ENCODE data around the gene FAXDC2. TPM values are rescaled to one million over a fixed set of nuclear protein-coding genes. Genes with fewer than 3 reads are reported as not detected.

Gene FAXDC2
- total and polyA plus RNA-seq, 2 donors from 2014 or later, result 14.1 to 18.3 TPM

GRCh38 chr5:154861946-154862345, 11.5 kb upstream of the FAXDC2 start:
- H3K36me3 ChIP-seq (ENCODE audit: control insufficient read depth in 2 of 3, insufficient read depth in 3 of 3, low read length in 3 of 3), result peaks cover 0 to 20% (median 11%) of the 10 kb centered on the region in 3 donors
- no peak overlapping the region for H3K4me3 ChIP-seq (ENCODE audit: low read length in 3 of 3)
- no peaks in the 10 kb centered on the region for H3K27me3 ChIP-seq (ENCODE audit: control insufficient read depth, insufficient read depth, low read length)
- FAIRE-seq (no peak), DNase-seq (no peak)
- H3K9ac ChIP-seq (ENCODE audit: low read length in 3 of 3), result no peak overlapping the region
- intact Hi-C loops (cut with DNase I), result no loop called here
- TF ChIP-seq, protein P1, sequence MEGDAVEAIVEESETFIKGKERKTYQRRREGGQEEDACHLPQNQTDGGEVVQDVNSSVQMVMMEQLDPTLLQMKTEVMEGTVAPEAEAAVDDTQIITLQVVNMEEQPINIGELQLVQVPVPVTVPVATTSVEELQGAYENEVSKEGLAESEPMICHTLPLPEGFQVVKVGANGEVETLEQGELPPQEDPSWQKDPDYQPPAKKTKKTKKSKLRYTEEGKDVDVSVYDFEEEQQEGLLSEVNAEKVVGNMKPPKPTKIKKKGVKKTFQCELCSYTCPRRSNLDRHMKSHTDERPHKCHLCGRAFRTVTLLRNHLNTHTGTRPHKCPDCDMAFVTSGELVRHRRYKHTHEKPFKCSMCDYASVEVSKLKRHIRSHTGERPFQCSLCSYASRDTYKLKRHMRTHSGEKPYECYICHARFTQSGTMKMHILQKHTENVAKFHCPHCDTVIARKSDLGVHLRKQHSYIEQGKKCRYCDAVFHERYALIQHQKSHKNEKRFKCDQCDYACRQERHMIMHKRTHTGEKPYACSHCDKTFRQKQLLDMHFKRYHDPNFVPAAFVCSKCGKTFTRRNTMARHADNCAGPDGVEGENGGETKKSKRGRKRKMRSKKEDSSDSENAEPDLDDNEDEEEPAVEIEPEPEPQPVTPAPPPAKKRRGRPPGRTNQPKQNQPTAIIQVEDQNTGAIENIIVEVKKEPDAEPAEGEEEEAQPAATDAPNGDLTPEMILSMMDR (IDR thresholded peaks at IDR 0.05; ENCODE audit: borderline replicate concordance, extremely low read depth, insufficient read depth), result no peak
- peaks cover 0 to 13% (median 2%) of the 10 kb centered on the region in 3 donors for H3K4me1 ChIP-seq (ENCODE audit: control insufficient read depth in 2 of 3, insufficient read depth in 2 of 3, low read depth in 1 of 3, low read length in 3 of 3)
- no peak overlapping the region for H3K27ac ChIP-seq (ENCODE audit: low read depth in 2 of 2, low read length in 2 of 2)
- H3K9me3 ChIP-seq (ENCODE audit: control insufficient read depth in 2 of 3, insufficient read depth in 1 of 3, low read length in 3 of 3), result no peaks in the 10 kb centered on the region

DNA sequence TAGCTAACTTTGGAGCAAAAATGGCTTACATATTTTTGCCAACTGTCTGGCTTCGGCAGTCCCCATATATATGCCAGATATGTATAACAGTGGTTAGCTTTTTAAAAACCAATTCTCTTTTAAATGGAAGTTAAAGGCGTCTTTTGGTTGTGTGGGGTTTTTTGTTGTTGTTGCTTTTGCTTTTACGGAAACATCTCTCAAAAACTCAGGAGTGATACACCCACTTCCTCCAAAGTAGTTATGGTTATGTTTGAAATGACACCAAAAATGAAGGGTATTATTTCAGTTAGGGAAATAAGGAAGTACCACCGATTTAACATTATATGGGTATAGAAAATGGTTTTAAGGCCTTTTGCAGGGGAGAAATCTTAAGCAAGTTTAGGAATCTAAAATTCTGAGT, 10.4 kb upstream of the FAXDC2 start:
- H3K9me3 ChIP-seq (ENCODE audit: control insufficient read depth in 2 of 3, insufficient read depth in 1 of 3, low read length in 3 of 3), result no peaks in the 10 kb centered on the region
- intact Hi-C loops (cut with DNase I), result no loop called here
- H3K9ac ChIP-seq (ENCODE audit: low read length in 3 of 3), result no peak overlapping the region
- peak overlapping the region in 1 of 3 donors; percentile 91 for H3K4me3 ChIP-seq (ENCODE audit: low read length in 3 of 3)
- TF ChIP-seq, protein P1 (IDR thresholded peaks at IDR 0.05; ENCODE audit: borderline replicate concordance, extremely low read depth, insufficient read depth), result no peak
- no peak overlapping the region for H3K27ac ChIP-seq (ENCODE audit: low read depth in 2 of 2, low read length in 2 of 2)
- FAIRE-seq (no peak), DNase-seq (no peak)
- H3K36me3 ChIP-seq (ENCODE audit: control insufficient read depth in 2 of 3, insufficient read depth in 3 of 3, low read length in 3 of 3), result peaks cover 0 to 13% (median 7%) of the 10 kb centered on the region in 3 donors
- no peaks in the 10 kb centered on the region for H3K27me3 ChIP-seq (ENCODE audit: control insufficient read depth, insufficient read depth, low read length)
- H3K4me1 ChIP-seq (ENCODE audit: control insufficient read depth in 2 of 3, insufficient read depth in 2 of 3, low read depth in 1 of 3, low read length in 3 of 3), result peaks cover 0 to 15% (median 2%) of the 10 kb centered on the region in 3 donors

DNA sequence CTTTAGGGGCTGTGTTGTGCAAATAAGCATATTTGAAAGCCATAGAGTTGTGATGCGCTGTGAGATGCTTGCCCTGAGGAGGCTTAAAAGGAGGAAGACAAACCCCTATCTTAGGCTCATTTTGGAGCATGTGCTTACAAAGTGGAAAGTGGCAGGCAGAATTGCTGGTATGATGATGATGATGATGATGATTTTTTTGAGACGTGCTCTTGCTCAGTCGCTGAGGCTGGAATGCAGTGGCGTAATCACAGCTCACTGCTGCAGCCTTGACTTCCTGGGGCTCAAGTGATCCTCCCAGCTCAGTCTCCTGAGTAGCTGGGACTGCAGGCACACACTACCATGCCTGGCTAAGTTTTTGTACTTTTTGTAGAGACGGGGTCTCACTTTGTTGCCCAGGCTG, 9.7 kb upstream of the FAXDC2 start:
- peaks cover 0 to 7% (median 2%) of the 10 kb centered on the region in 3 donors for H3K36me3 ChIP-seq (ENCODE audit: control insufficient read depth in 2 of 3, insufficient read depth in 3 of 3, low read length in 3 of 3)
- intact Hi-C loops (cut with DNase I), result no loop called here
- H3K27ac ChIP-seq (ENCODE audit: low read depth in 2 of 2, low read length in 2 of 2), result no peak overlapping the region
- H3K4me3 ChIP-seq (ENCODE audit: low read length in 3 of 3), result peak overlapping the region; percentile 28 to 92 (median 91)
- H3K4me1 ChIP-seq (ENCODE audit: control insufficient read depth in 2 of 3, insufficient read depth in 2 of 3, low read depth in 1 of 3, low read length in 3 of 3), result peaks cover 0 to 15% (median 2%) of the 10 kb centered on the region in 3 donors
- H3K9me3 ChIP-seq (ENCODE audit: control insufficient read depth in 2 of 3, insufficient read depth in 1 of 3, low read length in 3 of 3), result no peaks in the 10 kb centered on the region
- TF ChIP-seq, protein P1 (IDR thresholded peaks at IDR 0.05; ENCODE audit: borderline replicate concordance, extremely low read depth, insufficient read depth), result no peak
- DNase-seq (peak in 3 of 5 donors; percentile 13 to 73 (median 16)), FAIRE-seq (no peak)
- H3K27me3 ChIP-seq (ENCODE audit: control insufficient read depth, insufficient read depth, low read length), result no peaks in the 10 kb centered on the region
- H3K9ac ChIP-seq (ENCODE audit: low read length in 3 of 3), result peak overlapping the region in 1 of 3 donors; percentile 16
